ENCODE measurements around the gene MANEA.
A peak's percentile ranks its signal among the peaks of the same experiment; 100 is the strongest.

MANEA gene

GRCh38 chr6:95569560-95569959, 7.8 kb upstream of the MANEA start:
- TF ChIP-seq, protein P1, sequence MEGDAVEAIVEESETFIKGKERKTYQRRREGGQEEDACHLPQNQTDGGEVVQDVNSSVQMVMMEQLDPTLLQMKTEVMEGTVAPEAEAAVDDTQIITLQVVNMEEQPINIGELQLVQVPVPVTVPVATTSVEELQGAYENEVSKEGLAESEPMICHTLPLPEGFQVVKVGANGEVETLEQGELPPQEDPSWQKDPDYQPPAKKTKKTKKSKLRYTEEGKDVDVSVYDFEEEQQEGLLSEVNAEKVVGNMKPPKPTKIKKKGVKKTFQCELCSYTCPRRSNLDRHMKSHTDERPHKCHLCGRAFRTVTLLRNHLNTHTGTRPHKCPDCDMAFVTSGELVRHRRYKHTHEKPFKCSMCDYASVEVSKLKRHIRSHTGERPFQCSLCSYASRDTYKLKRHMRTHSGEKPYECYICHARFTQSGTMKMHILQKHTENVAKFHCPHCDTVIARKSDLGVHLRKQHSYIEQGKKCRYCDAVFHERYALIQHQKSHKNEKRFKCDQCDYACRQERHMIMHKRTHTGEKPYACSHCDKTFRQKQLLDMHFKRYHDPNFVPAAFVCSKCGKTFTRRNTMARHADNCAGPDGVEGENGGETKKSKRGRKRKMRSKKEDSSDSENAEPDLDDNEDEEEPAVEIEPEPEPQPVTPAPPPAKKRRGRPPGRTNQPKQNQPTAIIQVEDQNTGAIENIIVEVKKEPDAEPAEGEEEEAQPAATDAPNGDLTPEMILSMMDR (IDR thresholded peaks at IDR 0.05; ENCODE audit: extremely low read depth, insufficient read depth, missing control alignments) = no peak
- DNase-seq (ENCODE audit: low spot score) = no peak
- in situ Hi-C loops (cut with MboI; ENCODE audit: low pct_unique_long_range_greater_than_20kb, low sequenced_read_pairs, unreplicated experiment) = no loop called here

DNA sequence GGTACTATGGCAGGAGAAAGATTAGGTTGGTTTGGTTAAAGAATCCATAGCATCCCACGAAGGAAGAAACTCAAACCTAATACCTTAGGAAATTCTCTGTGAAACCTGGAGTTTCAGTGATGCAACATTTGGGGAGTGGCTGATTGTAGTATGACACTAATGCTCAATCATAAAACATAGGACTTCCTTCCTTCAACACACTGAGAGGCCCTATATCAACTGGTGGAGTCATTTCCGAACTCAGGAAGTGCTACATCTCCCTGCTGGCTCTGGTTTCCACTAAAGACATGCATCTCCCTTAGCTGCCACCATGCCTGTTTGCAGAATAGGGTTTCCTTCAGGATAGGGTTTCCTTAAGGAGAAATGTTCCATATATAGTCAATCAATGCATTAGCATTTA, 5.2 kb upstream of the MANEA start:
- DNase-seq (ENCODE audit: low spot score) = no peak
- TF ChIP-seq, protein P1 (IDR thresholded peaks at IDR 0.05; ENCODE audit: extremely low read depth, insufficient read depth, missing control alignments) = no peak
- in situ Hi-C loops (cut with MboI; ENCODE audit: low pct_unique_long_range_greater_than_20kb, low sequenced_read_pairs, unreplicated experiment) = no loop called here

GRCh38 chr6:95574811-95575210, 2.5 kb upstream of the MANEA start:
- no peak for DNase-seq (ENCODE audit: low spot score)
- TF ChIP-seq, protein P1 (IDR thresholded peaks at IDR 0.05; ENCODE audit: extremely low read depth, insufficient read depth, missing control alignments) = no peak
- in situ Hi-C loops (cut with MboI; ENCODE audit: low pct_unique_long_range_greater_than_20kb, low sequenced_read_pairs, unreplicated experiment) = no loop called here

GRCh38 chr6:95576218-95576997, 927 bp upstream of the MANEA start:
- peak; percentile 17 for DNase-seq (ENCODE audit: low spot score)
- in situ Hi-C loops (cut with MboI; ENCODE audit: low pct_unique_long_range_greater_than_20kb, low sequenced_read_pairs, unreplicated experiment) = no loop called here
- TF ChIP-seq, protein P1 (IDR thresholded peaks at IDR 0.05; ENCODE audit: extremely low read depth, insufficient read depth, missing control alignments) = no peak

DNA sequence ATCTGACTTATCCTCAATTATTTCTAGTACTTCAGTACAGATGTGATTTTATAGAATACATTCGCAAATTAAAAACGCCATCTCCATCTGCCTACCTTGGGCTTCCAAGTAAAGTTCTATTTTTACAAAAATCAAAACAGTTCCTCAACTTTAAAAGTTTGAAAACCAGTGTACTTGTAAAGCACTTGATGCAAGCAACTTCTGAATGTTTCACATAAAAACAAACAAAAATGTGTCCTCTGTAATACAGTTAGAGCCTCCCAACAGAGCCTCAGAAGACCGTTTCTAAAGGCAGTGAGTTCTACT, 384 bp upstream of the MANEA start:
- in situ Hi-C loops (cut with MboI; ENCODE audit: low pct_unique_long_range_greater_than_20kb, low sequenced_read_pairs, unreplicated experiment) = no loop called here
- no peak for DNase-seq (ENCODE audit: low spot score)
- TF ChIP-seq, protein P1 (IDR thresholded peaks at IDR 0.05; ENCODE audit: extremely low read depth, insufficient read depth, missing control alignments) = no peak

- peak; percentile 18 for DNase-seq (ENCODE audit: low spot score)
- TF ChIP-seq, protein P1 (IDR thresholded peaks at IDR 0.05; ENCODE audit: extremely low read depth, insufficient read depth, missing control alignments) = no peak
- in situ Hi-C loops (cut with MboI; ENCODE audit: low pct_unique_long_range_greater_than_20kb, low sequenced_read_pairs, unreplicated experiment) = no loop called here
These were observed 723 bp downstream of the MANEA start for GRCh38 chr6:95578106-95578410.

Measured in GM13977 (cell line).